ENCODE measurements around the gene AHNAK2.

- TF ChIP-seq POLR2AphosphoS5 (IDR thresholded peaks at IDR 0.05; ENCODE audit: borderline replicate concordance, low read depth, low read length) (no peak), EZH2 (IDR thresholded peaks at IDR 0.05) (no peak)
Measured at GRCh38 chr14:104981699-104982541, 3.7 kb upstream of the AHNAK2 start.

All from SK-N-MC (cell line).